Fibroblast of upper back skin (primary cell): ENCODE data around the gene PLA2G3.
A peak's percentile ranks its signal among the peaks of the same experiment; 100 is the strongest.

Source experiments
- DNase-seq: peaks from one replicate; pipeline ENCODE4 v3.0.0-alpha.2; 2013

PLA2G3 gene

DNA sequence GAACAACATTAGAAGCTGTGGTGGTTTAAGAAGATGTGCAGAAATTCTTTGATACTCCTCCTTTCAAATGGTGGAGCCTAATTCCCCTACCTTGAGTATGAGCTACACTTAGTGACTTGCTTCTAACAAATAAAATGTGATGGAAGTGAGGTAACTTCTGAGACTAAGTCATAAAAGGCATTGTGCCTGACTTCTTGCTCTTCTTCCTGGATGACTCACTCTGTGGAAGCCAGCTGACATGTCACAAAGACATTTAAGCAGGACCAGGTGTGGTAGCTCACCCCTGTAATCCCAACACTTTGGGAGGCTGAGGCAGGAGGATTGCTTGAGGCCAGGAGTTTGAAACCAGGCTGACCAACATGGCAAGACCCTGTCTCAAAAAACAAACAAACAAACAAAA lies 3.9 kb upstream of the PLA2G3 start:
- DNase-seq, result peak; percentile 28

DNA sequence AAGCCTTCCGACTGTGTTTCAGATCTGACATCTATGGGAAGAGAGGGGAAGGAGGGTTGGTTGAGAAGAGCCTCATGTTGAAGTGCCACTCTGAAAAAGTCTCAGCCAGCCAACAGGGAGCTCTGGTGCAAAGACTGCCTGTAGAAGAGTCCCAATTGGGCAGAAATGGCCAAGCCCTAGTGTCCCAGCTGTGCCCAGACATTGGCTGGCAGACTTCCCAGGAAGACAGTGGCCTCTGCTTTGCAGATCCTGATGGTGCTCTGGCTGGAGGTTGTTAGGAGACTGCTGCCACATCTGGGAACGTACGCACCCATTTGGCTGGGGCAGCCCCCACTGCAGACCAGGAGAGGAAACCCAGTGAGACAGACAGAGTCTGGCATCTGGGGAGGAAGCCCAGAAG lies 3.2 kb upstream of the PLA2G3 start:
- no peak for DNase-seq

- no peak for DNase-seq
These were observed 2.7 kb upstream of the PLA2G3 start for GRCh38 chr22:31143038-31143437.

- no peak for DNase-seq
These were observed 2.0 kb upstream of the PLA2G3 start for GRCh38 chr22:31142285-31142684.

DNA sequence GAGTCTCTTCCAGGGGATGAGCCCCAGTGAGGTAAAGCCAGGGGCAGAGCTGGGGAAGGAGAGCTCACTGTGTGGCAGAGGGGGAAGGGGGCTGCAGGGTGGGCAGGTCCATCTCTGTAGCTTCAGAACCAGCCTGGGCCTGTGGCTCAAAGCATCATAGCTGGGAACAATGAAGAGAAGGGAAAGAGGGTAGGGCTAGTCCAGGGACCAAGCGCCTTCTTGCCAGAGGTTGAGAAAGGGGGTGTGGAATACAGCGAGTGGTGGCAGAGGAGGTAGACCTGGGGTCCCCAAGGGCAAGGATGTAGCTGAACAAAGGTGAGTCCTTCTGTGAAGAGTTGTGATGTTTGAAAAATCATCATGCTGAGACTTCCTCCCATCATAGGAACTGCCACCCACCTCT lies 1.2 kb upstream of the PLA2G3 start:
- no peak for DNase-seq

- no peak for DNase-seq
These were observed 438 bp upstream of the PLA2G3 start for GRCh38 chr22:31140746-31141145.

- DNase-seq, result no peak
These were observed 1.2 kb downstream of the PLA2G3 start for GRCh38 chr22:31139066-31139465.

GRCh38 chr22:31138126-31138525 lies 2.2 kb downstream of the PLA2G3 start:
- DNase-seq, result no peak

- DNase-seq, result no peak
These were observed 2.6 kb downstream of the PLA2G3 start for GRCh38 chr22:31137721-31138120.

DNA sequence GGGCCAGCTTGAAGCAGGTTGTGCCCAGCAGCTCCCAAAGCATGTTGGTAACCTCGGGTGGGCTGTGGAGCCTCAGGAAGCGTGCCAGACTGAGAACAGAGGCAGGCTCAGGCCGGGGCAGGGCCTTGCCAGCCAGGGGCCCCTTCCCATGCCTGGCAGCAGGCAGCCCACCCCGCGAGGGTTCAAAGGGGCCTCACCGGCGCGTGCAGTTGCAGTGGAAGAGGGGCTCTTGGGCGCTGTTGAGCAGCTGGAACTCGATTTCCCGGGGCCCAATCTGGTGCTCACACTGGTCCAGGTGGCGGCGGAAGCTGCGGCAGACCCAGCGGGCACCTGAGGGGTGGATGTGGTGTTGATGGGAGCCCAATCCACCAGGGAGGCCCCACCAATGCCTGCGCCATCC lies 3.6 kb downstream of the PLA2G3 start:
- no peak for DNase-seq

- no peak for DNase-seq
These were observed 4.2 kb downstream of the PLA2G3 start for GRCh38 chr22:31136155-31136554.

DNA sequence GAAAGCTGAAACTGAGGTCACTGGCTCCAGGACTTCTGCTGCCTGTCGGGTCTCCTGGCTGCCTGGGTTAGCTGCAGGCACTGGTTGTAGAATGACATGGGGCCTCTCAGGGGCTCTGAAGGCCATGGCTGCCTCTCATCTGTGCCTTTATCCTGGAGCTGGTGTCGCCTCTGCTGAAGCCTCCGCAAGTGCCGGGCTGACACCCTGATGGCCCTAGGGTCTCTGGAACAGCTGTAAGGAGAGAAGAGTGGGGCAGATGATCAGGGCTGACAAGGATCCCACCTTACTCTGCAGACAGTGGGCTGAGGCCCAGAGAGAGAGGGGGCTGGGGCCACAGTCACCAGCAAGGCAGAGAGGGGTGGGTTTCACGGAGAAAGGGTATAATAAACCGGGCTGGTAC lies 4.6 kb downstream of the PLA2G3 start:
- no peak for DNase-seq

GRCh38 chr22:31134688-31135087 lies 5.6 kb downstream of the PLA2G3 start:
- DNase-seq, result no peak

- no peak for DNase-seq
These were observed 6.4 kb downstream of the PLA2G3 start for GRCh38 chr22:31133911-31134310.

DNA sequence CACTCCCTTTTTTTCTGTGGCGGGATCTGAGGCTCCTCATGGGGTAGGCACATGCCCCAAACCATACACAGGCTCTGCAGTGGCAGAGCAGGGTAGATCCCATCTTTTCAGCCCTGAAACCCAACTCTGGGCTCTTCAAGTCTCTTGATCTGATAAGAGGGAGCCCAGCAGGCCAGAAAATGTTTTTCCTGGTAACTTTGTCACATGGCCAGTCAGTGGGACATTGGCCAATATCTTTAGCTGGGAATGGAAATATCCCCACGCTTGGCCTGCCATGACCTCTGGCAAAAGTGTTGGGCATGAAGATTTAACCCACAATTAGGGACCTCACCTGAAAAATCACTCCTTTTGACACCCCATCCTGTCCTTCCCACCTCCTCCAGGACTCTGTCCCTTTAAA lies 9.4 kb downstream of the PLA2G3 start:
- DNase-seq, result no peak

DNA sequence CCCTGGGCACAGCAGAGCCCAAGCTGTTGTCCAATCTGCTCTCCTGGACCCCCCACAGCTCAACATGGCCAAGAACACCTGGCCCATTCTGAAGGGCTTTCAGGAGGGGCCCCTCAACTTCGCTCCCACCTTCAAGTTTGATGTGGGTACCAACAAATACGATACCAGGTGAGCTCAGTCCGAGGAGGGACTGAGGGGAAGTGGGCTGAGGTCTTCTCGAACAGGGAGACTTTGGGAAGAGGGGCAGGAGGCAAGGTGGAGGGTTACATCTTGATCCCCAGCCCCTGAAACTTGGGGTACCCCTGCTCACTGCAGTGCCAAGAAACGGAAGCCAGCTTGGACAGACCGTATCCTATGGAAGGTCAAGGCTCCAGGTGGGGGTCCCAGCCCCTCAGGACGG lies 12.2 kb downstream of the PLA2G3 start:
- no peak for DNase-seq

GRCh38 chr22:31127181-31127772 lies 13.0 kb downstream of the PLA2G3 start:
- DNase-seq, result no peak

DNA sequence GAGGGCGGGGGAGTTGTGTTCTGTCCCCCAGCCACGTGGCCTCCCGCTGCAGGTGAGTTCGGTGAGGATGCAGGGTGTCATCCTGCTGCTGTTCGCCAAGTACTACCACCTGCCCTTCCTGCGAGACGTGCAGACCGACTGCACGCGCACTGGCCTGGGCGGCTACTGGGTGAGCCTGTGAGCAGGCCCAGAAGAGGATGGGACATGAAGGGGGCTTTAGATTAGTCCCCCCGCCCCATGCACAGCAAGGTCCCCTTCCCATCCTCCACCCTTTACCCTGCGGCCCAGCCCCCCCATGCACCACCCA lies 13.5 kb downstream of the PLA2G3 start:
- no peak for DNase-seq

GRCh38 chr22:31126128-31126868 lies 14.0 kb downstream of the PLA2G3 start:
- no peak for DNase-seq

- no peak for DNase-seq
These were observed 14.7 kb downstream of the PLA2G3 start for GRCh38 chr22:31125521-31126117.

- DNase-seq, result no peak
These were observed 15.4 kb downstream of the PLA2G3 start for GRCh38 chr22:31124811-31125465.

- DNase-seq, result no peak
These were observed 16.0 kb downstream of the PLA2G3 start for GRCh38 chr22:31124290-31124689.

DNA sequence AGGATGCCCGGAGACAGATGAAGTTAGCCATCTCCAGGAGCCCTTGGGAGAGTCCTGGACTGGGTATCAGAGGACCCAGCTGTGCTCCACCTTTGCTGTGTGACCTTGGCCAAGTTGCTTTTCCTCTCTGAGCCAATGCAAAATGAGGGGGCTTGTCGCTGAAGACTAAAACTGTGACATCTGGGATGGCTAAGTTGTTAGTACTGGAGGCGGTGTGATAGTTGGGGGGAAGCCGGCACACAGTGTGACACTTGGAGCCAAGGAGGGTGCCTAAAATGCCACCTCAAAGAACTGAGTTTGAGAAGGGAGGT lies 17.1 kb downstream of the PLA2G3 start:
- DNase-seq, result no peak

- DNase-seq, result peak; percentile 54
These were observed 17.6 kb downstream of the PLA2G3 start, which contains the start of gene INPP5J for GRCh38 chr22:31122532-31123291. INPP5J (plus strand) TSS chr22:31122966; CDS start chr22:31123015, 49 bp downstream.
